GM18868 (cell line): ENCODE results near the gene CLK2.
"Not testable (repeated sequence)": the region's sequence is repeated elsewhere in the genome, so short reads cannot be mapped to it uniquely, and the experiment has no call there.

Experiments used
- ATAC-seq: cut with Tn5 transposase; IDR thresholded peaks from one replicate; pipeline ENCODE4 v1.9.1; 2021; ENCODE audit warnings: mild to moderate bottlenecking, moderate library complexity; ENCODE audit not compliant: unreplicated experiment

Gene CLK2

DNA sequence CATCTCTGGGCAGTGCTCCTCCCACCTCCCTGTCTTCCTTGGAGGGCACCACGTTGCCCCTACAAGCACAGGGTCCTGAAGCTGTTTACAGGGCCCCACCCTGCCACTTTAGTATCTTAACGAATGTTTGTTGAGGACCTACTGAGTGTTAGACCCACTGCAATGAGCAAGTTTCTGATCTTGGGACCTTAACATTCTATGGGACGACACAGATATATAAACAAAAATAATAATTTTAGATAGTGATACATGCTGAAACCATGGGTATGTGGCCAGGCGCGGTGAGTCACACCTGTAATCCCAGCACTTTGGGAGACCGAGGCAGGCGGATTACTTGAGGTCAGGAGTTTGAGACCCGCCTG is 28.2 kb downstream of the CLK2 start:
- peak; percentile 4 for ATAC-seq

DNA sequence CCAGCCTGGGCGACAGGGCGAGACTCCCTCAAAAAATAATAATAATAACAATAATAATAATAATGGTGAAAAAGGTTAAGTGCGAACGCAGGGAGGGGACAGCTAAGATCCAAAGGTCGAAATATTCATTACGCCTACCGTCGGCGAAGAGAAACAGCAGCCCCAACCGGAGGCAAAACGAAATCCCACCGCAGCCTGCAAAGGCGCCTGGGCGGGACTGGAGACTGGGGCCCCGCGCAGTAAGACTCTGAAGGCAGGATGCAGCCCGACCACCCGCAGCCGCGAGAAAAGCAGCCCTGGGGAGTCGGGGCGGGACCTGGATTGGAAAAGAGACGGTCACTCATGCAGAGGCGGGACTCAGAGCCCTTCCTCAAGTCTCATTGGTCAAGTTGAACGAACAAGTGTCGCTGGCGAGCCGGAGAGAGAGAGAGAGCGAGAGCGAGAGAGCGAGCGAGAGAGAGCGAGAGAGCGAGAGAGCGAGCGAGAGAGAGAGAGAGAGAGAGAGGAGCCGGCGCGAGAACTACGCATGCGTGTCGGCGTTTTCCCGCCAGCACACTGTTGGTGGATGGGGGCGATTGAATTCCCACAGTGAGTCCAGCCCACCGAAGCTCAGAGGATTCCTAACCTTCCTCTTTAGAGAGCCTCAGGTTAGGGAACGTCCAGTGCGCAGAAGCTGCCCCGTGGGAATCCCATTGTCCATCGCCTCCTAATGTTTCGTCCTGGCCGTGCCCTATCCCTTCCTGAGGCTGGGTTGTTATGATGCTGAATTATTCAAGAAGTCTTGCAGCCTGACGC is 28.7 kb downstream of the CLK2 start:
- peak; percentile 89 for ATAC-seq

DNA sequence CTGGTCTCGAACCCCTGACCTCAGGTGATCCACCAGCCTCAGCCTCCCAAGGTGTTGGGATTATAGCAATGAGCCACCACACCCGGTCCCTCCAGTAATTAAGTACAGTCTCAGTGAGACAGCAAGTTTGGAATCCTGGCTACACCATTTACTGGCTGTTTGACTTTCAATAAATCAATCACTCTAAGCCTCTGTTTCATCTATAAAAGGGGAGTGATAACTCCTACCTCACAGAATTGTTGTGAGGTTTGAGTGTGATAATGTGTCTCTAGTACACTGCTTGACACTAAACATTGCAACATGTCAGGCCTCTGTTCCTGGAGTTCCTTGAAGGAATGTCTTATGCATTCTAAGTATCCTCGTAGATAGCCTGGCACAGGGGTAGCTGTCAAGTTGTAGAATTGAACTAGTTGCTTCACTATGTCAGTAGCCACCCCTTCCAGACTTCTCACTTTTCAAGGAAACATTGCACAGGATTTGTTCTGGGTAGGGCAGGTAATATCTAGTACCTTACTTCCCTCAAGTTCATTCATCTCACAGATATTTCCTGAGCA is 30.4 kb downstream of the CLK2 start:
- no peak for ATAC-seq

DNA sequence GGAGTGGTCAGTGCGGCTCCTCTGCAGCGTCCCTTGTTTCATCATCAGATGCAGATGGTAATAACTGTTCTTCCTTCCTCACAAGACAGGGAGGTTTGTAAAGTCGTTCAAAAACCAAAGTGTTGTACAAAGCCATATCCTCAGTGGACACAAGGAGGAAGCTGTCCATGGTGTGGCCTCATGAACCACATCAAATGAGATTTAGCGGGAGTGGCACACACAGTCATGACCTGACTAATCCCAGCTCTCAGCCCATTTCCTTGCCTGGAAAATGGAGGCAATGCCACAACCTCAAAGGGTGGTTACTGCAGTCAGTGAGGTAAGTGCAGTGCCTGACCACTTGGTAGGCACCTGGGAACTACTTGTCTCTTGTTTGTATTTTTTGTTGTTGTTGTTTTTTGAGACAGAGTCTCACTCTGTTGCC is 31.5 kb downstream of the CLK2 start:
- ATAC-seq, result no peak

DNA sequence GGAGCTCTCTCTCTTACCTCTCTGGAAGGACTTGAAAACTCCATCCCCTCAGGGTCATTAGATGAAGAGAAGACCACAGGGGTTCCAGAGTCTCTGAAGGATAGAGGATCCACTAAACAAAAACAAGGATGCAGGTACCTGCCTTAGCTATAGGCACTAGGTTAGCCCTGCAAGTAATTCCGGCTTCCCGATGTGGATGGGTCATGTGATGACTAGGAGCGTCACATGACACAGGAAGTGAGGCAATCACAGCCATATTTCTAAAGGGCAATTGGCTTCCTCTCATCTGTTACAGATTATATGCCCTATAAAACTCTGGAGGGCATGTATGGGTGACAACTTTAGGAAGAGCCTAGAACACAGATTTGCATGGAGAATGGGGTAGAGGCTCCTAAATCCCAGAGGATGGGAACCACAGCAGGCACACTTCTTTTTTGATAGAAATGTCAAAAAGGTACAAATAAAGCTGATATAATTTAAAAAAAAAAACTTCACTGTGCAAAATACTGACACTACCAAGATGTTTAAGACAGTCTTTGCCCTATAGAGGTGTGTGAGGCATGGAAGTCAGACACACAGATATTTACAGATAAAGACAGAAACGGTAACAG is 32.1 kb downstream of the CLK2 start:
- peak; percentile 33 for ATAC-seq

DNA sequence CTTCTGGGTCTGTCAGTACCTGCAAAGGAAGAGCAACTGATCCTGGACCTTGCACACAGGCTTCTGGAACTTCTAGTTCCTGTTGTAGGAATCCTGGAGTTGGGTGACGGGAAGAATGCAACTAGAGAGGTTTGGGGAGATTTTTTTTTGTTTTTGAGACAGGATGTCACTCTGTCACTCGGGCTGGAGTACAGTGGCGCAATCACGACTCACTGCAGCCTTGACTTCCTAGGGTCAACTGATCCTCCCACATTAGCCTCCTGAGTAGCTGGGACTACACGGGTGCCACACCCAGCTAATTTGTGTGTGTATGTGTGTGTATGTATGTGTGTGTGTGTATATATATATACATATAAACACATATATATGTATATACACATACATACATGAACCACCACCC is 36.9 kb downstream of the CLK2 start:
- no peak for ATAC-seq

DNA sequence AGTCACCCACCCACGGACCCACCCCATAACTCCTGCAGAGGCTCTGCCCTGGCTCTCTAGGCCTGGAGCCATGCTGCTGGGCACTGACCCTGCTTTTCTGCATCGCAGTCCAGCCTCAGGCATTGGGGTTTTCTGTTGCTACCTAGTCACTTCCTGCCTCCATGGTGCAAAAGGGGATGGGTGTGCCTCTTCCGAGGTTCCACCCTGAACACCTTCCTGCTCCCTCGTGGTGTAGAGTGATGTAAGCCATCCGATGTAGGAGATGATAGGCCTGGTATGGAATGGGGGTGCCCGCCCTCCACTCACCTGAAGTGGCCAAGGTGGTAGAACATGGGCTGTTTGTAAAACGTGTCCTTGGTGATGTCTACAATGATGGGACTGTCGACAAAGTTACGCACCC is 37.9 kb downstream of the CLK2 start:
- not testable (repeated sequence) for ATAC-seq

DNA sequence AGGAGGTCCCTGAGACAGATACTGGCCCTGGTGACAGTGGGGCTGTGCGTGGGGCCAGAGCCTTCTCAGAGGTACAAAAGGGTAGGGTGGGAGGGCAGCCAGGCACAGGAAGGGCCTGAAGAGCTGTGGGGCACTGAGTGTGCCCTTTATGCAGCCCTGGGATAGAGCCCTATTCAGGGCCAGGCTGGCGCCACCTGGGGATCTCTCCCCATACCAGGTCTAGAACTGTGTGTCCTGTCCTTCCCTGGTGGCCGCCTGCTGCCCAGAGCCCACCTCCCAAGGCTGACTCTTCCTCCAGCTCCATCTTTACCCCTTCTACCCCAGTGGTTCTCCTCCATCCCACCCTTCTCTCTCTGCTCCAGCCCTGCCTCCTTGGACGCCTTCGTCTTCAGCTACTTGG is 39.8 kb downstream of the CLK2 start:
- ATAC-seq, result not testable (repeated sequence)

DNA sequence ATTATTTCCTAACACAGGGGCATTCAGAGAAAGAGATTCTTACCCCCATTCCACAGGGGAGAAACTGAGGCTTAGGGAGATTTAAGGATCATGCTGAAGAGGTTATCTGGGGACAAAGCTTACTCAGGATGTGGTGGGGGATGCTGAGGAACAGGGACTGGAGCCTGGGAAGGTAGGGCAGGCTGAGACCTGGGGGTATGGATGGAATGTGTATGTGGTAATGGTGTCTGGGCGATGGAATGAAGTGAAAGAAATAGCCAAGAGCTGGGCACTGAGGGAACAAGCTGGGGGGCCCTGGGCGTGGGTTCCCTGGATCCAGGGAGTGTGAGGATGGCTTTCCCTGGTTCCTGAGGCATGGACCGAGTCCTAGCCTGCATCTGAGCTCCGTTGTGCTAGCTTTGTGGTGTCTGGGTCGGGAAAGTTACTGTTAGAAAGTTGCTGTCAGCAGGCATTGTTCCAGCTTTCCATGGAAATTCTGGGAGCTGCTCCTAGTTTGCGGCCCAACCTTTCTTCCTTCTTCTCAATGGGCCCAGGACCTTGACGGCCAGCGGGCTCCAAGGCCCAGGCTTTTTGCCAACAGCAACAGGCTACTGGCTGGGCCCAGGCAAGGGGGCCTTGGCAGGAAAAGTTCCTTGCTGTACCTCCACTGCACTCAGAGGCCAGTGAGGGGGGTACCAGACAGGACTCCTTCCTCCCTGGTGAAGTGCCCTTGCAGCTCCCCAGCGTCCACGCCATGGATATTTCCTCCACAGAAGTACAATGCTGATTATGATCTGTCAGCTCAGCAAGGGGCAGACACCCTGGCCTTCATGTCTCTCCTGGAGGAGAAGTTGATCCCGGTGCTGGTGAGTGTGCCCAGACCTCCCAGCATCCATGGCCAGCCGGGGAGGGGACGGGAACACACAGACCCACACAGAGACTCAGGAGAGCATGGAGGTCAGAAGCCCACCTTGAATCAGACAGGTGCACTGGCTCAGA is 41.0 kb downstream of the CLK2 start:
- not testable (repeated sequence) for ATAC-seq

DNA sequence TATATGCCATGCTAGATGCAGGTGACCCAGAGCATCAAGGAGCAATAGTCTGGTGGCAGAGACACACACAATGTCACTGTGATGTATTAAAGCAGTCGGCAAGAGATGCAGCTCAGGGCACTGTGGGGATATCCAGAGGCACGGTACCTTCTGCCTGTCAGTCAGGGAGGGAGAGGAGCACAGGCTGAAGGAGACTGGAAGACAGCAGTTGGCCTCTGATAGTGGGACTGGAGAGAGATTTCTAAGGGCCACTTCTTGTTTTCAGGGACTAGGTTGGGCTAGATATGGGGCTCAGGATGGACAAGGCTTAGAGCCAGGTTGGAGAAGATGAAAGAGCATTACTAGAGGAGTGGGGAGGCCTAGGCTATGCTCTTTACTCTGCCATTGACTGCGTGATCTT is 42.0 kb downstream of the CLK2 start:
- ATAC-seq, result not testable (repeated sequence)

DNA sequence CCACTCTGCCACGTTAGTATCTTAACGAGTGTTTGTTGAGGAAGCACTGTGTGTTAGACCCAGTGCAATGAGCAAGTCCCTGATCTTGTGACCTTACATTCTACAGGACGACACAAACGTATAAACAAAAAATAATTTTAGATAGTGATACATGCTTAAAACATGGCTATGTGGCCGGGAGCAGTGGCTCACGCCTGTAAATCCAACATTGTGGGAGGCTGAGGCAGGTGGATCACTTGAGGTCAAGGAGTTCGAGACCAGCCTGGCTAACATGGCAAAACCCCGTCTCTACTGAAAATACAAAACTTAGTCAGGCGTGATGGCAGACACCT is 45.2 kb downstream of the CLK2 start:
- ATAC-seq, result no peak

DNA sequence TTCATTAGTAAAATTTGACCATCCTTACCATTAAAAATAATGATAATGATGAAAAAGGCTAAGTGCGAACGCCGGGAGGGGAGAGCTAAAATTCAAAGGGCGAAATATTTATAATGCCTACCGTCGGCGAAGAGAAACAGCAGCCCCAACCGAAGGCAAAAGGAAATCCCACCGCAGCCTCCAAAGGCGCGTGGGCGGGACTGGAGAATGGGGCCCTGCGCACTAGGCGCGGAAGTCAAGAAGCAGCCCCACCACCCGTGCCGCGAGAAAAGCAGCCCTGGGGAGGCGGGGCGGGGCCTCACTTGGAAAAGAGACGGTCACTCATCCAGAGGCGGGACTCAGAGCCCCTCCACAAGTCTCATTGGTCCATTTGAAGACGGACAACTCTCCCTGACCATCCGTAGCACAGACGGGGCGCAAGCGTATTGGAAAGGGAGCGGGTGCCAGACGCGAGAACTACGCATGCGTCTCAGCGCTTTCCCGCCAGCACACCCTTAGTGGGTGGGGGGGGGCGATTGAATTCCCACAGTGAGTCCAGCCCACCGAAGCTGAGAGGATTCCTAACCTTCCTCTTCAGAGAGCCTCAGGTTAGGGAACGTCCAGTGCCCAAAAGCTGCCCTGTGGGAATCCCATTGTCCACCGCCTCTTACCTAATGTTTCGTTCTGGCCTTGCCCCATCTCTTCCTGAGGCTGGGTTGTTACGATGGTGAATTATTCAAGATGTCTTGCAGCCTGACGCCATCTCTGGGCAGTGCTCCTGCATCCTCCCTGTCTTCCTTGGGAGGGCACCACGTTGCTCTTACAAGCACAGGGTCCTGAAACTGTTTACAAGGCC is 45.8 kb downstream of the CLK2 start:
- ATAC-seq, result peak; percentile 86

DNA sequence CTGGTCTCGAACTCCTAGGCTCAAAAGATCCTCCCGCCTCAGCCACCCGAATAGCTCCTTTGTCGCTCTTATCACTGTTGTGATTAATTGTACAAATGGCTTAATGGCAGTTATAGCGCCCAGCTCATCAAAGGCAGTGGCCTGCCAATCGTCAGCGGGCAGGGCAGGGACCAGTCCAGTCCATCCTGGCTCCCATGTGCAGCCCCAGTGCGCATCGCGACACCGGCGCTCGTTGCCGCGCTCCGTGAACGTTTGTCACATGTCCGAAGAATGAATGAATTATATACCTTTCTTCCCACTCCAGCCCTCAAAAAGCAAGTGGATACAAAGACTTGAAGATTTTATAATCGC is 46.4 kb downstream of the CLK2 start:
- ATAC-seq, result no peak

DNA sequence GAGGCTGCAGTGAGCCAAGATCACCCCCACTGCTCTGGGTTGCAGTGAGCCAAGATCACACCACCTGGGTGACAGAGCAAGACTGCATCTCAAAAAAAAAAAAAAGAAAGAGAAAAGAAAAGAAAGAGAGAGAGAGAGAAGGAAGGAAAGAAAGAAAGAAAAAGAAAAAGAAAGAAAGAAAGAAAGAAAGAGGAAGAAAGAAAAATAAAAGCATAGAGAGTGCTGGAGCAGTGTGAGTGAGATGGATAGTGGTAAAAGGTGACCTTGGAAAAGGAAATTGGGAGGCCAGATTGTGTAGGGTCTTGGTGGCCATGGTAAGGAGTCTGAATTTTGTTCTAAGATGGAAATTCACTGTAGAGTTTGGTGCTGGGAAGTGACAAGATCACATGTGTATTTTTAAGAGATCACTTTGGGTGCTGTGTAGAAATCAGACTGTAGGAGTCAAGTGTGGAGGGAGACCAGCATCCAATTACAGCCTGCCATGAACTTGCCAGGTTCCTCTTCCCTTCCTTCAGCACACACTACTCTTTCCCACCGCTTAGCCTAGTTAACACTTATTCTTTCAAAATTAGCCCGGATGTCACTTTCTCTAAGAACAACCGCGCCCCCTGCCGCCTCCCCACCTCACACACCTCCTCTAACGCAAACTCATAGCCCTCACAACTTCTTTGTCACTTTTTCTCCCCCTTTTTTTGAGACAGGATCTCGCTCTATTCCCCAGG is 47.0 kb downstream of the CLK2 start:
- no peak for ATAC-seq

DNA sequence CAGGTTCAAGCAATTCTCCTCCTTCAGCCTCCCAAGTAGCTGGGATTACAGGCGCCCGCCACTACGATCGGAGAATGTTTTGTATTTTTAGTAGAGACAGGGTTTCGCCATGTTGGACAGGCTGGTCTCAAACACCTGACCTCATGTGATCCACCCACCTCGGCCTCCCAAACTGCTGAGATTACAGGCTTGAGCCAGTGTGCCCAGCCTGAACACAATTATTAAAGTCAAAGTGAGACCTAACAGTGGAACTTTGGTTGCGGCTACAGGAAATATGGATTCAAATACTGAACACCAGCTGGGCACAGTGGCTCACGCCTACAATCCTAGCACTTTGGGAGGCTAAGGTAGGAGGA is 47.9 kb downstream of the CLK2 start:
- ATAC-seq, result not testable (repeated sequence)

DNA sequence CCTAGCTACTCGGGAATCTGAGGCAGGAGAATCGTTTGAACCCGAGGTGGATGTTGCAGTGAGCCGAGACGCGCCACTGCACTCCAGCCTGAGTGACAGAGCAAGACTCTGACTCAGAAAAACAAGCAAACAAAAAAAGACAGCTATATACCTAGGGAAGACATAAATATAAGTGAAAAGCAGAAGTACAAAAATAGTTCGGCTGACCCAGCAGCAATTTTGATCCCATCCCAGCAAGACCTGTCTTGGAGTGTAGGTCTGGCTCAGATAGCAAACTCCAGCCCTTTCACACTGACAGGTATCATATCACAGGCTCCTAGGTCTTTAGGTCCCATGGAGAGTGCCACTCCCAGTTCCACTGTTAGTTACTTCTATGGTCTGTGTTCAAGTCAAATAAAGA is 50.3 kb downstream of the CLK2 start:
- ATAC-seq, result no peak

DNA sequence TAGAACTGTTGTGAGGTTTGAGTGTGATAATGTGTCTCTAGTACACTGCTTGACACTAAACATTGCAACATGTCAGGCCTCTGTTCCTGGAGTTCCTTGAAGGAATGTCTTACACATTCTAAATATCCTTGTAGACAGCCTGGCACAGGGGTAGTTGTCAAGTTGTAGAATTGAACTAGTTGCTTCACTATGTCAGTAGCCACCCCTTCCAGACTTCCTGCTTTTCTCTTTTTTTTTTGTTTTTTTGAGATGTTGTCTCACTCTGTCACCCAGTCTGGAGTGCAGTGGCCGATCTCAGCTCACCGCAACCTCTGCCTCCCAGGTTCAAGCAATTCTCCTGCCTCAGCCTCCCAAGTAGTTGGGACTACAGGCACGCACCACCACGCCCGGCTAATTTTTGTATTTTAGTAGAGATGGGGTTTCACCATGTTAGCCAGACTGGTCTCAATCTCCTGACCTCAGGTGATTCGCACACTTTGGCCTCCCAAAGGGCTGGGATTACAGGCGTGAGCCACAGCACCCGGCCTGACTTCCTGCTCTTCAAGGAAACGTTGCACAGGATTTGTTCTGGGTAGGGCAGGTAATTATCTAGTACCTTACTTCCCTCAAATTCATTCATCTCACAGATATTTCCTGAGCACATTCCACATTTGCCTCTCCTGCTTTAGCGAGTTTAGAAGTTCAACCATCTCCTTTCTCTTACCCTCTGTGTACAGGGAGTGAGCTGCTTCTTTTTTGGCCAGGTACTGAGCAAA is 52.9 kb downstream of the CLK2 start:
- ATAC-seq, result not testable (repeated sequence)

DNA sequence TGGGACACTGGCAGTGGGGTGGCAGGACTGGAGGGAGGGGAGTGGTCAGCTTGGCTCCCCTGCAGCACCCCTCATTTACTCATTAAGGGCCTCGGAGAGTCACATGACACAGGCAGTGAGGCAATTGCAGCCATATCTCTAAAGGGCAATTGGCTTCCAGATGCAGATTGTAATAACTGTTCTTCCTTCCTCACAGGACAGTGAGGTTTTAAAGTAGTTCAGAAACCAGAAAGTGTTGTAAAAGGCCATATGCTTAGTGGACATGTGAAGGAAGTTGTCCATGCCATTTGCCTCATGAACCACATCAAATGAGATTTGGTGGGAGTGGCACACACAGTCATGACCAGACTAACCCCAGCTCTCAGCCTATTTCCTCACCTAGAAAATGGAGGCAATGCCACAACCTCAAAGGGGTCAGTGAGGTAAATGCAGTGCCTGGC is 53.7 kb downstream of the CLK2 start:
- ATAC-seq, result no peak
